Natural killer cell (primary cell): ENCODE results near the gene KIZ. TPM values are rescaled to one million over a fixed set of nuclear protein-coding genes. Genes with fewer than 3 reads are reported as not detected.
A peak's percentile ranks its signal among the peaks of the same experiment; 100 is the strongest.

Source experiments
- ATAC-seq, 3 donors: fragments of 150-1000 bp in 2 of 3; fragments of 200-7000 bp in 1 of 3; cut with Tn5 transposase; 1 replicate in 1 of 3; 2 replicates in 2 of 3; pipeline ENCODE4 v1.10.0; 2021; ENCODE audit warnings: mild to moderate bottlenecking in 2 of 3, moderate library complexity in 2 of 3
- DNase-seq, 2 donors: peaks; one replicate each; pipeline versions ENCODE4 v3.0.0 to v3.0.0-alpha.2; 2013 to 2021; ENCODE audit warnings: mixed read lengths in 1 of 2
- H3K27ac ChIP-seq: one replicate; pipeline ENCODE4 v1.5.1; 2013; ENCODE audit warnings: mild to moderate bottlenecking, low read length
- H3K27me3 ChIP-seq: one replicate; pipeline ENCODE4 v1.6.1; 2013; ENCODE audit warnings: low read length; ENCODE audit not compliant: control insufficient read depth, insufficient read depth
- H3K36me3 ChIP-seq: one replicate; pipeline ENCODE4 v1.6.1; 2013; ENCODE audit warnings: low read length; ENCODE audit not compliant: control insufficient read depth, insufficient read depth
- H3K4me1 ChIP-seq: one replicate; pipeline ENCODE4 v1.6.1; 2013; ENCODE audit warnings: low read length; ENCODE audit not compliant: control insufficient read depth, insufficient read depth
- H3K4me3 ChIP-seq: one replicate; pipeline ENCODE4 v1.5.1; 2013; ENCODE audit warnings: low read length
- H3K9me3 ChIP-seq: one replicate; pipeline ENCODE4 v1.6.1; 2013; ENCODE audit warnings: low read length; ENCODE audit not compliant: control insufficient read depth, insufficient read depth
- H3K27ac Mint-ChIP-seq, 2 donors: one replicate each; pipeline ENCODE4 v1.8.0; 2022; ENCODE audit warnings: mild to moderate bottlenecking in 2 of 2, mixed read lengths in 2 of 2, moderate library complexity in 1 of 2
- H3K27me3 Mint-ChIP-seq, 2 donors: one replicate each; pipeline ENCODE4 v1.8.0; 2022; ENCODE audit warnings: low read depth in 2 of 2, mixed read lengths in 2 of 2
- H3K36me3 Mint-ChIP-seq: one replicate; pipeline ENCODE4 v1.8.0; 2022; ENCODE audit warnings: mixed read lengths
- H3K4me1 Mint-ChIP-seq, 2 donors: one replicate each; pipeline ENCODE4 v1.8.0; 2022; ENCODE audit warnings: mixed read lengths in 2 of 2
- H3K4me3 Mint-ChIP-seq: one replicate; pipeline ENCODE4 v1.8.0; 2022; ENCODE audit warnings: mild to moderate bottlenecking, moderate library complexity, mixed read lengths
- H3K9me3 Mint-ChIP-seq, 2 donors: one replicate each; pipeline ENCODE4 v1.8.0; 2022; ENCODE audit warnings: mixed read lengths in 2 of 2
- CTCF ChIP-seq: fragments of 200-600 bp; IDR thresholded peaks from one replicate; pipeline ENCODE4 v1.8.0; 2022; ENCODE audit warnings: antibody characterized with exemption
- WGBS: methylation state at CpG from one replicate; pipeline ENCODE4 v1.1.7; 2013; ENCODE audit warnings: missing lambda C conversion rate; ENCODE audit not compliant: insufficient coverage; 5-methylcytosine and 5-hydroxymethylcytosine counted together
- intact Hi-C: fragments of 100-400 bp; cut with micrococcal nuclease; formaldehyde crosslinking; loops from one replicate; pipeline ENCODE4 v1.14.2; 2022
- total RNA-seq, 4 donors: library from RNA; stranded (reverse); fragments of 120-200 nt in 1 of 4; gene quantifications; one replicate each; pipeline versions ENCODE4 v1.2.3 to v1.2.4, GENCODE V29; 2013 to 2022

Gene KIZ
- total RNA-seq, 3 donors from 2014 or later (not counting 1 experiment from before 2014, with no cell fraction given) = 32.9 to 38.2 (median 35.3) TPM

GRCh38 chr20:21117521-21117920, 8.4 kb upstream of the KIZ start:
- intact Hi-C loops = no loop called here
- Mint-ChIP-seq H3K4me1 (no peaks in the 10 kb centered on the region), H3K27me3 (peaks cover 36 to 68% of the 10 kb centered on the region in 2 donors), H3K9me3 (no peaks in the 10 kb centered on the region), H3K27ac (no peak overlapping the region), H3K4me3 (no peak overlapping the region), H3K36me3 (no peaks in the 10 kb centered on the region)
- no peak for DNase-seq
- WGBS = 69% methylated on average over 4 of the region's 4 CpGs
- ATAC-seq = no peak
- Histone ChIP-seq H3K36me3 (no peaks in the 10 kb centered on the region), H3K4me1 (no peaks in the 10 kb centered on the region), H3K4me3 (no peak overlapping the region), H3K27ac (no peak overlapping the region), H3K27me3 (peaks cover 3% of the 10 kb centered on the region), H3K9me3 (no peaks in the 10 kb centered on the region)
- no peak for TF ChIP-seq CTCF

- intact Hi-C loops = no loop called here
- no peak for DNase-seq
- Mint-ChIP-seq H3K27me3 (peaks cover 37 to 65% of the 10 kb centered on the region in 2 donors), H3K4me1 (no peaks in the 10 kb centered on the region), H3K4me3 (no peak overlapping the region), H3K27ac (no peak overlapping the region), H3K9me3 (no peaks in the 10 kb centered on the region), H3K36me3 (no peaks in the 10 kb centered on the region)
- no peaks in the 10 kb centered on the region for H3K4me1 ChIP-seq
- no peak overlapping the region for H3K27ac ChIP-seq
- no peak for TF ChIP-seq CTCF
- no peaks in the 10 kb centered on the region for H3K36me3 ChIP-seq
- ATAC-seq = no peak
- H3K9me3 ChIP-seq = no peaks in the 10 kb centered on the region
- peaks cover 3% of the 10 kb centered on the region for H3K27me3 ChIP-seq
- H3K4me3 ChIP-seq = no peak overlapping the region
- WGBS = 68% methylated on average over 4 of the region's 4 CpGs
These were observed 7.7 kb upstream of the KIZ start for GRCh38 chr20:21118138-21118537.

- intact Hi-C loops = no loop called here
- Mint-ChIP-seq H3K36me3 (no peaks in the 10 kb centered on the region), H3K27ac (no peak overlapping the region), H3K4me1 (no peaks in the 10 kb centered on the region), H3K4me3 (no peak overlapping the region), H3K9me3 (no peaks in the 10 kb centered on the region), H3K27me3 (peaks cover 32 to 58% of the 10 kb centered on the region in 2 donors)
- ATAC-seq (no peak), DNase-seq (no peak)
- Histone ChIP-seq H3K9me3 (no peaks in the 10 kb centered on the region), H3K36me3 (no peaks in the 10 kb centered on the region), H3K4me3 (no peak overlapping the region), H3K27me3 (no peaks in the 10 kb centered on the region), H3K4me1 (no peaks in the 10 kb centered on the region), H3K27ac (no peak overlapping the region)
- WGBS = 95% methylated on average over 2 of the region's 2 CpGs
- TF ChIP-seq CTCF = no peak
These were observed 7.1 kb upstream of the KIZ start for GRCh38 chr20:21118782-21119181.

GRCh38 chr20:21124190-21124589, 1.7 kb upstream of the KIZ start:
- no peak for DNase-seq
- no peak for ATAC-seq
- H3K4me1 Mint-ChIP-seq = peaks cover 17 to 26% of the 10 kb centered on the region in 2 donors
- no peaks in the 10 kb centered on the region for H3K36me3 Mint-ChIP-seq
- peak overlapping the region; percentile 52 for H3K4me3 Mint-ChIP-seq
- intact Hi-C loops = no loop called here
- Histone ChIP-seq H3K27ac (no peak overlapping the region), H3K9me3 (no peaks in the 10 kb centered on the region), H3K4me1 (peaks cover 13% of the 10 kb centered on the region), H3K27me3 (no peaks in the 10 kb centered on the region), H3K4me3 (no peak overlapping the region), H3K36me3 (no peaks in the 10 kb centered on the region)
- 100% methylated on average over 3 of the region's 3 CpGs for WGBS
- H3K27ac Mint-ChIP-seq = no peak overlapping the region
- no peak for TF ChIP-seq CTCF
- H3K9me3 Mint-ChIP-seq = no peaks in the 10 kb centered on the region
- H3K27me3 Mint-ChIP-seq = peaks cover 6 to 13% of the 10 kb centered on the region in 2 donors
